GM19193 (cell line): ENCODE measurements around the gene CCDC167.

Source experiments
- POLR2A ChIP-seq: IDR thresholded peaks from 4 replicates; pipeline ENCODE4 v1.6.1; 2011; ENCODE audit not compliant: insufficient read depth, insufficient read length; ENCODE audit errors: extremely low read depth

Gene CCDC167

DNA sequence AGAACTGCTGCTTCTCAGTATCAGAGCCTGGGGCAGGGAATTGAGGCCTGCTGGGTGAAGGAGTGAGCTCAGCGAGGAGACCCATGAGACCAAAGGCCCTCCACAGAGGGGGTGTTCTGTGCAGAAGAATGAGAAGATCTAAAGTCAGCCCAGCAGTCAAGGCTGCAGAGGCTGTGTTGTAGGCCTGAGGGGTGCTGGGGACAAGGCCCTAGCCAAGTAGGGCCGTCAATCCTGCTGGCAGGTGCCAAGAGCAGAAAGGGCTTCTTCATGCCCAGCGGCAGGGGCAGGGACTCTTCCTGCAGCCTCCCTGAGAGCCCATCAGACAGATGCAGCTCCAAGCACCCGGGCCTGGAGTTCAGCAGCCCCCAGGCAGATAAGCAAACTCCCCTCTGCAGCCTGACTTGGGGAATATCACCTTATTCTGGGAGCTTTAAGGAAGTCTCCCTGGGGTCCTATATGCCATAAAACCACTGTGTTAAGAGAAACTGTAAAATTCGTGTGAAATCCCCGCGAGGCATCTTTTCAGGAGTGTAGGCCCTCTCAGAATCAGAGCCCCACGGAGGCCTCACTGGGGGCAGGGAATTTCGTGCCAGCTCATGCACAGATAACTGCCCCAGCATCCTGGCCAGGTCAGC is 9.0 kb downstream of the CCDC167 start:
- peak; percentile 1 for TF ChIP-seq POLR2A

DNA sequence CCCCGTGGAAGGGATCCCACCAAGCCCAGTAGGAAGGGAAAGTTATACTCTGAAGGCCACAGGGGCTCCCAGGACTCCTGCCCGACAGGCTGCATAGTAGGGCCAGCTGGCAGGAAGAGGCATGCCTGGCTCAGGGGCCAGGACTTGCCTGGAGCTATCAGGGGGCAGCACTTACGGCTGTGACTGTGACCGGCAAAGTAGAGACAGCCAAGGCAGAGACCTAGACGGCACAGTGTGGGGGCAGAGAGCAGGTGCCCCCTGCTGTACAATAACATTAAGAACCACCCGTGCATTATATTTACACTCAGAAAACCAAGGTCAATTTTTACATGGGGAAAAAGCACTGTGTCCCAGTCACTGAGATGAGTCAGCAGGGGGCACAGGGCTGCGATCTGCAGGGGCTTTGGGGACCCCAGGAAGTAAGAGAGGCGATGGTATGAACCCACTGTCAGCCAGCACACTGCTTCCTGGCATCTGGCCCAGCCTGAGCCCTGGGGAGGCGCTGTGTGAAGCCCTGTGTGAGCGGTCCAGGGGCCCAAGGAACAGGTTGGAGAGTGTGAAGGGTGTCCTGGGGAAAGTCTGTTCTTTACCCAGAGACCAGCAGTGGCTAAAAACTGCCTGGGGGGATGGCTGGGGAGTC is 9.9 kb downstream of the CCDC167 start:
- peak; percentile 25 for TF ChIP-seq POLR2A

- TF ChIP-seq POLR2A = no peak
Observed at GRCh38 chr6:37488476-37488875, 11.2 kb downstream of the CCDC167 start.

DNA sequence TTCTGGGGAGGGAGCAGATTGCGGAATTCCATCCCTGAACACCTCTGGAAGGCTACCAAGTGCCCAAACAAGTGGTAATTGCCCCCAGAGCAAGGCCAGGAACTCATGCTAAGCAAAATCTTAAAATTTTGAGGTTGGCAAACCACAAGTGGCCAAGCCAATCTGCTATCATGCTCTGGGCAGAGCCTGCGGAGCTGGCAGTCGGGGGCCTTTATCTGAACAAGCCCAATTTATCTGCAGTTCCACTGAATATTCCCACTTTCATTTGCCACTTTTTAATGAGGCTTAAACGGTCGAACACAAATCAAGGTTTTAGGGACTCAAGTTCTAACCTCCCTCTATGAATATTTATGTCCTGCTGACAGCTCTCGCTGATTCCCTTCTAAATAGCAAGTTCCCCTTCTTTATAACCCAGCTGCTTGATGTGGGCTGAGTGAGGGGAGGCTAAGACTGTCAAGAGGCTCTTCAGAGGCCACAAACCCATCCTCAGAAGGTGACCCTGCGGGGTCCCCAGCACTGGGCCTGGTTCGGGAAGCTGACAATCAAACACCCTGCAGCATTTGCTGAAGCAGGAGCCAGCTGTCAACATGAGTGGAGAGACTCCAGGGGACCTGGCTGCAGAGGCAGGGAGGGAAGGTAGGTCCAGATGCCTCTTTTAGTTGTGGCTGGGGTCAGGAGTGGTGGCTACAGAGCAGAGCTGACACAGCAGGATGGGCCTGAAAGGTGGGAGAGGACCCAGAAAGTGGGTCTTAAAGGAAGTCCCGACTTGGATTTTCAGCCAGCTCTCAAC is 11.9 kb downstream of the CCDC167 start:
- TF ChIP-seq POLR2A = no peak

- TF ChIP-seq POLR2A = no peak
Observed at GRCh38 chr6:37486121-37486839, 13.4 kb downstream of the CCDC167 start.

DNA sequence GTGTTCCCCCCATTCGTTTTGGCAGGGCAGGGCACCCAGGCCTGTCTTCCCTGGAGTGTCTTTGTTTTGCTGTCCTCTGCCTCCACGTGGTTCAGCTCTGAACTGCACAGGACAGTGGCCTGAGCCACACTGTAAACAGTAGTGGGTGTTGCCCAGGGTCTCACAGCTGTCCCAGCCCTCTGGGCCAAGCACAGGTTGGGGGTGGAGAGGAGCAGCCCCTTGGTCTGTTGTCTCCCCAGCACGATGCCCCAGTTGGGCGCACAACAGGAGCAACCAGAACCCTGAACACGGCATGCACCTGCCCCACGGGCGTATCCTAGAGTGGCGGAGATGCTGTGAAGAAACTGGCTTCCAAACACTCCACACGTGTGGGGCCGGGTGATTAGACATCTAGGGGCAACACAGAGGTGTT is 14.4 kb downstream of the CCDC167 start:
- TF ChIP-seq POLR2A = no peak

GRCh38 chr6:37484786-37485170 is 14.9 kb downstream of the CCDC167 start:
- TF ChIP-seq POLR2A = no peak

GRCh38 chr6:37483917-37484785 is 15.5 kb downstream of the CCDC167 start:
- TF ChIP-seq POLR2A = peak; percentile 20

DNA sequence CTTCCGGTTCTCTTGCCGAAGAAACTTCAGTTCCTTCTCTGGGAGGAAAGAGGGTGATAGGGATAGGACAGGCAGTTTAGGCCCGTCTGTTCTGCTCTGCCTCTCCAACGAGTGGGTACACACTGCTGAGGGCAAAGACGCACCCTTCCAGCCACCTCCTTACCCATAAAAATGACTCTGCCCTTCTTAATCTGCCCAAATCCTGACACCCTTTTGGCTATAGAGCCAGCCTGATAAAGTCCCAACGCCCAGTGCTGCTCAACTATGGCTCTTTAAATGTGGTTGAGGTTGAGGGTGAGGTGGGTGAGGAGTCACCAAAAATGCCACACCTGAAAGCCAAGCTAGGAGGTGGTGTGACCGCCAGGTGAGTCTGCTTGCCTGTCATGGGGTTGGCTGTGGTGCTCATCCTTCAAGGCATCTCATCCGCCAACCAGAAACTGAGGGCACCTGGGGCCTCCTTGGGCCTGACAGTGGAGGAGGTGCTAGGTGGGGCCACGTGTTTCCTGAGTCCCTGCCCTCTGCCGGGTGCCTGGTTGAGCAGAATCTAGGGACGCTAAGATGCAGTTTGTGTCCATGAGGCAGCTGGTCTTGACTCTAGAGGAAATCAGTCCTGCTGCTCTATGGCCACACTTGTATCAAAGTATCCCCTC is 16.3 kb downstream of the CCDC167 start:
- TF ChIP-seq POLR2A = no peak

GRCh38 chr6:37482606-37483251 is 17.0 kb downstream of the CCDC167 start:
- TF ChIP-seq POLR2A = no peak

DNA sequence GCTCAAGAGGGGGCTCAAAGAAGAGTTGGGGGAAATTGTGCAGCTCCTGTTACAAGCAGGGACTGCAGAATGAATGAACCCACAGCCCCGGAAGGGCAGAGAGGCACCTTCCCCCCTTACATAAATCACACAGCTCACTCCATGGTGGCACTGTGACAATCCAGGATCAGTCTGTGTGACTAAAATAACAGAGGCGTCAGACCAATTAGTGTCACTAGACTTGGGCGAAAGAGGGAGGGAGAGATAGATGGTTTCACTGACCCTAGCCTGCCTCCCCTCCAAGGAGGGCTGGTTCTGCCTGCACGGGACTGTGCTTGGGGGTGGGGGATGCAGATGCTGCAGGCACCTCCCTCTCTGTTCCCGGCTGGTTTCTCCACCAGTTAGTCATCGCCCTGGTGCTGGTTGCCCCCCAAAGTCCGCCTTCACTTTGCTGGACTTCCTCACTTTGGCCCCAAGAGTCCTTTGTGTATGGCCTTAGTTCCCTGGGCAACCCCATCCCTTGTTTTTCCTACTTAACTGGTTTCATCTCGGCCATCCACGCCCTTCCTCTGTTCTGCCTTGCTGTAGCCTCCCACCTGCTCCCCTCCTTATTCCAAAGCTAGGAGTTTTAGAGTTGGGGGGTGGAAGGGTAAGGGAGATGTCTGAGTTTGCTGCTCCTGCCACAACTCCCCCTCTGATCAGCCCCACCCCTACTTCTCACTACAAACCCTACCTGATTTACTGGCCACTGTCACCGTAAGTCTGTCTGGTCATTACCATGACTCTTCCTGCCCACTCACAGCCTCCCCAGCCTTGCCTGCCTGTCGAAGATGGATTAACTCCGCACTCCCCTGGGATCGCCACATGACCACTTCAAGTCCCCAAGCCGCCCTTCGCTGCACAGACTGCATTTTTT is 17.7 kb downstream of the CCDC167 start:
- no peak for TF ChIP-seq POLR2A

DNA sequence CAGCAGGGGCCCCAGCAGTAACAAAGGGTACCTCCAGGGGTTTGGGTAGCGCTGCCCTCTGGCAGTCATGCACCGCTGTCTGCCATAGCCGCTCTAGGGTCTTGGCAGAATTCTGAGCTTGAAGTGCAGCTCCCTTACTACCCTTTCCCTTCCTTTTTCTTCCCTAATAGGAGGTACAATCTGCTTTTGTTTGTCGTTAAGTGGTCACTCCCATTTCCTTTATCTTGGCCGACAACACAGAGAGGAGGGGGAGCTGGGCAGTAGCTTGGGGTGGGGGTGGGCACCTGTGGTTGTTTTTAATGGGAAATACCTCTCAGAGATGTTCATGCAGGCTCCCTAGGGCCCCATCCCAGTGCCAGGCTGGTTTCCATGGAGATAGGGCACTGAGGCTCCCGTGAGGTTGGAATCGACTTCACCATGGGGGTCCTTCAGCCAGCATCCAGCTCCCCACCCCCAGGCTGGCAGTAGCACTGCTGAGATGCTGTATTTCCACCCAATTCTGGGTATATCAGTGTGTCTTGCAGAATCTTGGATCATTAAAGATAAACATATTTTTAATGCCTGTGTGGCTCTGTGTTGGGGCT is 18.6 kb downstream of the CCDC167 start:
- no peak for TF ChIP-seq POLR2A

- TF ChIP-seq POLR2A = no peak
Observed at GRCh38 chr6:37480118-37480736, 19.5 kb downstream of the CCDC167 start.
